GM21360 (cell line): ENCODE measurements around the gene RETREG1.
"Not testable (repeated sequence)": the region's sequence is repeated elsewhere in the genome, so short reads cannot be mapped to it uniquely, and the experiment has no call there.

Experiments used
- ATAC-seq: cut with Tn5 transposase; IDR thresholded peaks from one replicate; pipeline ENCODE4 v1.9.1; 2021; ENCODE audit warnings: mild to moderate bottlenecking, moderate library complexity; ENCODE audit not compliant: unreplicated experiment

RETREG1 gene

DNA sequence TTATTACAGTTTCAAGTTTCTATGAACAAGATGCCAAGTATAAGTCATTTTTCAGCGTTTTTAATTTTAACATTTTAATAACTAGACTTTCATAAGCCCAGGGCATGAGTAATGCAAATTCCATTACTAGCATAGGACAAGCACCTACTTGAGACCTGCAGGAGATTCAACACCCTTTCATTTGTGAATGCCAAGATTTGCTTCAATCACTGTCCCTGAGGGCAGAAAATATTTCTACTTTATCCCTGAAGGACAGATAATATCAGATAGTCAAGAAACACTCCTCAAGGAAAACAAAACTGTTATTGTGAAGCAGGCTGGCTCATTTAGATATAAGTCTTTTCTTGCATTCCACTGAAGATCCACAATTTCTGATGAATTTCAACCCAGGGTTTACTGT lies 123.5 kb downstream of the RETREG1 start:
- ATAC-seq, result no peak

DNA sequence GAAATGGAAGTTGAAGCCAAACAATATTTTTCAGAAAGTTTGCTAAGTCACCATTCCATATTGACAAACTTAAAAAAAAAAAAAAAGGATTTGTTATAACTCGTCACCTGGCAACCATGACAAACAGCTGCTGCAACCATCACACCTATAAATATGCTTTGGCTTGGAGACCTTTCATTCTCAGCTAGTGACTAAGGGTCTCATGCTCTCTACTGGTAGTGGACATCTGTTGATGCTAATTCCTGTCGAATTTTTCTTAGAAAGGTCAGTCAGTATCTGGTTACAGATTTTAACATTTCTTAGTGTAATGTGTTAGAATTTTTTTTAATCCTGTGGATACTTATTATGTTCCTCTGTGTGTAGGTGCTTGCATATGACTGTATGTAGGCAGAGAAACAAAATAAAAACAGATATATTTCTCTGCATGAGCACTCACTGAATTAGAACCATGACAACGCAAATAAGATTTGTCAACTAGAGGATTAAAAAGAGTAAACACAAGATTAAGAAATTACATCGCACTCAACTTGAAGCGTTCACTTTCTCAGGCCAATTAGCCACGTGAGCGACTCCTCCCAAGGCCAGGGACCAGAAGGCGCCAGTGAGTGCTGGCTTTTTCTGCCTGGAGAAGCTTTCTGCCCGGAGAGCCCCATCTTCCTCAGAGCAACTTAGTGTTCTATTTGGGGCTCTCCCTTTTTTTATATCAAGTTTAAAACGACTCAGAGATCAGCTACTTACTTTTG lies 124.2 kb downstream of the RETREG1 start:
- ATAC-seq, result no peak

DNA sequence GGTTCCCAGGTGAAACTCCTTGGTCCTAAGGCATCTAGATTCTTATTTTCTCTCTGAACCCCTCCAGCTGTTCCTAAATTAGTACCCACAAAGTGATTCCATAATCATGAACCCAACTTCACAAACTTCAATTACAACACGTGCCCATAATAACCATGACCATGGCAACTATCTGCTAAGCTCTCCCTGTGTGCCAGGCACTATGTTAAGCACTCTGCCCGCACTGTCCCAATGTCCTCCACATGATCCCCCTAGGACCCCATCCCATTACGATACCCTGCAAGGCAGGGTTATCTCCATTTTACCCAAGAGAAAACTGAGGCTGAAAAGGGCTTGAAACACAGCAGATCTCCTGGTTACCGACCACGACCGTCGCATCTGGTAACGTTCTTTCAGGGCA lies 125.9 kb downstream of the RETREG1 start:
- ATAC-seq, result no peak

DNA sequence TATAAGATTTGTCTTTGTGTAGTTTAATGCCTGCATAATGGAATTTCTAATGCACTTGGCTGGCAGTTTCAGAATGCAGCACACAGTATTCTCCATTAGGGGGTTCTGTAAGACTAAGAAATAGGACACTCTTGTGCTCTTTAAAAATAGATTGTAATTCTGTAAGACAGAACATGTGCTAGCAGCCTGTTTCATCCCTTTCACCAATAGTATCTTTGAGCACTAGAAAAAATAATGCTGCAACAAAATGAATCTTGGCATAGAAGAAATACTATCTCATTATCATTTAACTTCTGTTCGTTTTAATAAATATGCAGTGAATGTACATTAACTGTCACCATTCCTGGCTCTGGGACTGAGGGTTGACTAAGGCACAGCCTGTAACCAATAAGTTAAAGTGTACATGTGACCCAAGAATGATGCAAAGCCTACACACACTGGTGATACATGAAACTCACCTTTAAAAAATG lies 127.4 kb downstream of the RETREG1 start:
- ATAC-seq, result peak; percentile 88

DNA sequence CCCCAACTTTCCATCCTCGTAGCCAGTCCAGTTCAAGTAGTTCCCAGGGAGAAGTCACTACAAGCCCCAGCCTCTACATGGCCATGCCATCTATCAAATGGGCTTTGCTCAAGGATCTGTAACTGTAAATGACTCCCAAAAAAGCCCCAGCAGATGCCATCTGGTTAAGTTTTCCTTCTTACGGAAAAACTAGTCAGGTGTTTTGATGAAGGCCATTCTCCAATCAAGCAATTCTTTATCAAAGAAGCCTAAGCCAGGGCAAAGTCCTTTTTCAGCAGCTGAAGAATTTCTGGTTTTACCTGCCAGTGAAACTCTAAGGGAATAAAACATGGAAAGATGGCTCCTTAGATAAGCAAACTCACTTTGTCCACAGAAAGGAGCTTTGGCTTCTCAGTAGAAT lies 129.3 kb downstream of the RETREG1 start:
- ATAC-seq, result no peak

DNA sequence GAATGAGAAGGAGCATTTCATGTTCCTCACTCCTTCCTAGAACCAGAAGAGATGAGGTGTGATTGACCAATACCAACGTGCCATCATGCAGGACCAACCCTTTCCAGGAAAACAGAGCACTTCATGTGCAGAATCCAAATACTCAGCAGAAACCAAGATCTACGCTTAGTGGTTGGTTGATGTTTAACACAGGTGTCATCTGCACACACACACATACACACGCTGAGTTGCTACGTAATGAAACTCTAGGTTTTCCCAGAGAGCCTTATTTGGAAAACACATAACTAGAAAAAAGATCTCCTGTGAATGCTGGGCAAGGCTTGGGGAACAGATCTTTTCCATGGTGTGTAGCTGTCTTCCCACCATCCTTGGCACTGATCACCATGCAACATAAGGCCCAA lies 130.1 kb downstream of the RETREG1 start:
- no peak for ATAC-seq

DNA sequence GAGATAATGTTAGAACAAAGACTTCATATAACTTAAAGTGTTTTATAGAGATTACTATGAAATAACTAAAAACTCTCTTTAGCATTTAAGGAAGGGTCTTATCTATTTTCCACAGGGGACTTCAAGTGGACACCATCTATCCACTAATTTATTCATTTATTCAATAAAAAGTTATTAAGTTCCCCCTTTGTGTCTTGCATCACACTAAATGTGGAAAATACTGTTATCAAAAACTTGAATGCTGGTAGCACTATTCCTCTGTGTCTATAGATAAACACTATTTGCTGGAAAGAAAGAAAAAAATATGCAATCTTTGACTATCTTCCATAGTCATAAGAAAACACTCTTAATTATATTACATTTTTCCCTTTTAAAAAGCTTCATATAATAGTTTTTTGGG lies 131.1 kb downstream of the RETREG1 start:
- no peak for ATAC-seq

DNA sequence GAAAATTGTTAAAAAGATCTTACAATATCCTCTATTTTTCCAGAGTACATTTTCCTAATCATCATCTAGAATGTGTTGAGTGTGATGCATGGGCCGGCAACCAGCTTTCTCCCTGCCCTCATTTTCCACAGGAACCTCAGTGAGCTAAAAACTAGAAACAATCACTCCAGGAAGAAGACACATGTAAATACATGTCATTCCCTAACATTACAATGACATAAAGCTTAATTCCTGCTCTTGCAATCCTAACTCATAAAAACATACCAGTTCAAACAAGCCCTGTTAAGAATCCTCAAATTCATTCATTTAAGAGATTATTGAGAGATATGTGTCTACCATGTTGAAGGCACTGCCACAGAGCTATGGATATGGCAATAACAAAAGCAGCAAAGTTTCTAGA lies 132.7 kb downstream of the RETREG1 start:
- no peak for ATAC-seq

DNA sequence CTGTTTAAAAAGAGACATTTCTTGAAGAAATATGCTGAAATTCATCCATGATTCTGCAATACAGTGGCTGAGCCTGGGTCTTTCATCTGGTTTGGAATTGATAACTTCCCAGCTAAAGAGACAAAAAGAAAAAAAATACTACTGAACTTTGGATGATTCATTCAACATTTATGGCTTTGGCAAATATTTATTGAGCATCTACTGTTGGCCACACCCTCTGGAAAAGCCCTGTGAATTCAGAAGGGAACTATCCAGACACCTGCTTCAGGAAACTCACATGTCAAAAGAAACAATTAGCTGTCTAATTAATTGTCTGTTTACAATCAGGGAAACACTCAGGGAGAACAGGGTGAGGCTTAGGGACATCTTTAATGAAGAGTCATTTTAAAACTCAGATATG lies 133.4 kb downstream of the RETREG1 start:
- no peak for ATAC-seq

DNA sequence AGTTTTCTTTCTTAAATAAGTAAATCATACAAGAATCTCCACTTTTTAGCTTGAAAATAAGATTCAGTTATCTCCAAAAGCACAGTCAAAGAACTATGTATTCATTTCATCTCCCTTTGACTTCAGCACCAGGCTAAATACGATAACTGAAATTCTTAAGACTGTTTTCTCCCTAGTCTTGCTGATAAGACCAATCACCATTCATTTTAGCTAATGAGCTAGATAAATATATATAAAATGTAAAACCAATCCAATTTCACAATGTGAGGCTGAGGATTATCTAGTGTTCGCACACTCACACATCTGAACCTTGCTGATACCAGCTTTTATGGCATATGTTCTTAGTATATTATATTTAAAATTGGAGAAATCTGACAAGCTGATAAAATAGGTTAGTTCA lies 133.9 kb downstream of the RETREG1 start:
- no peak for ATAC-seq

DNA sequence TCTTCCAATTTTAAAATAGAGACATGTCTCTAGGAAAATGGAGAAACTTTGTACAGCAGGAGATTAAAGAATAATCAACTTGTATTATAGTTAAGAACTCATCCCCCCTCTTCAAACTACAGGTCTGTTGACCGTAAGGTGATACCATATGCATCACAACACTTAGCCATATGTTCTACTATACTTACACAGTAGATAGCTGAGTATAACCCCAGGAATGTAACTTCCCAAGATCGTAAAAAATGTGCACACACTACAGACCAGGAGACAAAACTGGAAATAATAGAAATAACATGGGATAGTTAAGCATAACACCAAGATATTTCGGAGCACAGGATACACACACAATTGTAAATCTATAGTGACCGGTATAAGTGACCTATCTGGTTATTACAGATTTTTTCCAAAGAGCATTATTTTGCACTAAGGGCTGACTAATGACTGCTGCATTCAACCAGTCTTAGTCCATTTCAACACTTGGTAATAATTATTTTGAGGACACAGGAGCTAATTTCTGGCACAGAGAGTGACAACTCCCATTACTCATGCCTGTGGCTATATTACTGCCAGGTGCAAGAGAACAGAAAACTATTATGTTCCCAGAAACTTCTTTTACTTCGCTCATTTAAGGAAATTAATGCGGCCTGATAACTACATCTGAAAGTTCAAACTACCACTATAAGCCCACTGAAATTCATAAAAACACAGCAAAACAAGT lies 135.8 kb downstream of the RETREG1 start:
- no peak for ATAC-seq

DNA sequence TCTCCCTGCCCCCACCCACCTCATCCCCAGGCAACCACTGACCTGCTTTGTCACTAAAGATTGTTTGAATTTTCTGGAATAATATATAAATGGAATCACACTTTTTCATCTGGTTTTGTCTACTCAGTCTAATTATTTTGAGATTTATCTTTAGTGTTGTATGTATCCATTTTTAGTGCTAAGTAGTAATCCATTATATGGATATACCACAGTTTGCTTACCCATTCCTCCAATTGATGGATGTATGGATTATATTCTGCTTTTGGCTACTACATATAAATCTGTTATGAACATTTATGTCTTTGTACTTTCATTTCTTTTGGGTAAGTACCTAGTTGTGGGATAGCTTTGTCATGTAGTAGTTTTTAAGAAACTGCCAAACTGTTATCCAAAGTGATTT lies 136.7 kb downstream of the RETREG1 start:
- no peak for ATAC-seq

DNA sequence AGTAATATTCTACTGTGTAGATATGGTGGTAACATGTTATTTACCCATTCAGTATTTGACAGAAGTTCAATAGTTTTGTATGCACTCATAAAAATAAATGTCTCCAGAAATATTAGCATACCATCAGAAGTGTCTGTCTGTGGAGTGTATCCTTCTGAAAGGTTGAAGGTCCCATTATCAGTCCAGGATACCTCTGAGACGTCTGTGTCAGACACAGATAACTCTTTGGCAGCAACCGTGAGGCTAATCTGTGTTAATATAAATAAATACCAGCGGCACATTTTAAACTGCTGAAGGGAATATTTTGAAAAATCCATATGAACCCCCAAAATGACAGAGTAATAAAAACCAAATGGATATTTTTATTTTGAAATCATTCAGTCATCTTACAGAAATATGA lies 139.3 kb downstream of the RETREG1 start:
- ATAC-seq, result no peak

DNA sequence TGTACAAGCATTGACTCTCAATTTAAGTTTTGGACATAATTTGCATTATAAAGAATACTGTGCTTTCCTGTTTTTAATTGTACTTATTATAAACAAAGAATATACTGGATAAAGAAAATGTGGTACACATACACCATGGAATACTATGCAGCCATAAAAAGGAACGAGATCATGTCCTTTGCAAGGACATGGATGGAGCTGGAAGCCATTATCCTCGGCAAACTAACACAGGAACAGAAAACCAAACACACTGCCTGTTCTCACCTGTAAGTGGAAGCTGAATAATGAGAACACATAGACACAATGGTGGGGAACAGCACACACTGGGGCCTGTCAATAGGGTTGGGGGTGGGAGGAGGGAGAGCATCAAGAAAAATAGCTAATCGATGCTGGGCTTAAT lies 140.4 kb downstream of the RETREG1 start:
- not testable (repeated sequence) for ATAC-seq

DNA sequence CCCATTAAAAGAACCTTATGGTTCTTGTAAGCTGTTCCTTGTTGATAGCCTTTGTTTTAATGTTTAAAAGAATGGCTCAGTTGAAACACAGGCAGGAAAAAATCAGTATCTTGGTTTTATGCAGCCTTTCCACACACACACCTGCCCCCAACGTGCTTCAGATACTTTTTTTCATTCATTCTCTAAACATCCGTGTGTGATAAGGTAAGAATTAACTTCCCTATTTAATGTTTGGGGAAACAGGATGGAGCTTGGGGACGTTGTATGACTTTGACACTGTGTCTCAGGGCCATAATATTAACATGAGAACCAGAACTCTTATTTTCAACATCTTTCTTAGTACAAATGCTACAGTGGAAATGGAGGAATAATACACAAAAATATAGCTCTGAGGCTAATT lies 145.4 kb downstream of the RETREG1 start:
- no peak for ATAC-seq

DNA sequence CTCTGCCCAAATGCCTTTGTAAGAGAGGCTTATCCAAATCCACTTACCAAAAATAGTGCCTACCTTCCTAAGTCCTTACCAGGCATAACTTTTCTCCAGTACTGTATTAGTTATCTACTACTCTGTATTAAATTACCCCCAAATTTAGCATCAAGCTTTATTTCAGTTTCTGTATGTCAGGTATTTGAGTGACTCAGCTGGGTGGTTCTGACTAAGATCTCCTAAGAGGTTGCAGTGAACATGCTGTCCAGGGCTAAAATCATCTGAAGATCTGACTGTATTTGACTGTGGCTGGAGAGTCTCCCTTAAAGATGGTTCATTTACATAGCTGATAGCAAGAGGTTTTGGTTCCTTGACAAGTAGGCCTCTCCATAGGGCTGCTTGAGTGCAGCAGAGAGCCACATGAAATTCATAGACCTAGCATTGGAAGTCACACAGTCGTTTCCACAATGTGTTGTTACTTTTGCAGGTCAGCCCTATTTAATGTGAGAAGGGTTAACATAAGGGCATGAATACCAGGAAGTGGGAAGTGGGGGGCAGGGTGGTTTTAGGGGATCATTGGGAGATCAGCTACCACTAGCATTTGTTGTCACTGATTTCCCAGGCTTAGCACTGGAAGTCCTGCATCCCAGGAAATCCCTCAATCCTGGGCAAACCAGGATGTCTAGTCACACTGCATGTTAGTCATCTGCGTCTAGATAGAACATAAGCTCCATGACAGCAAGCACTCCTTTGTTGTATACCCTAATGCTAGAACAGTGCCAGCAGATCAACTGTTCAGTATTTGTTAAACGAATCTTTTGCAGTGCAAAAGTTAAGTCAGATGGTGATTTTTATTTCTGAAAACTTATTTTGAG lies 149.2 kb downstream of the RETREG1 start:
- peak; percentile 85 for ATAC-seq

DNA sequence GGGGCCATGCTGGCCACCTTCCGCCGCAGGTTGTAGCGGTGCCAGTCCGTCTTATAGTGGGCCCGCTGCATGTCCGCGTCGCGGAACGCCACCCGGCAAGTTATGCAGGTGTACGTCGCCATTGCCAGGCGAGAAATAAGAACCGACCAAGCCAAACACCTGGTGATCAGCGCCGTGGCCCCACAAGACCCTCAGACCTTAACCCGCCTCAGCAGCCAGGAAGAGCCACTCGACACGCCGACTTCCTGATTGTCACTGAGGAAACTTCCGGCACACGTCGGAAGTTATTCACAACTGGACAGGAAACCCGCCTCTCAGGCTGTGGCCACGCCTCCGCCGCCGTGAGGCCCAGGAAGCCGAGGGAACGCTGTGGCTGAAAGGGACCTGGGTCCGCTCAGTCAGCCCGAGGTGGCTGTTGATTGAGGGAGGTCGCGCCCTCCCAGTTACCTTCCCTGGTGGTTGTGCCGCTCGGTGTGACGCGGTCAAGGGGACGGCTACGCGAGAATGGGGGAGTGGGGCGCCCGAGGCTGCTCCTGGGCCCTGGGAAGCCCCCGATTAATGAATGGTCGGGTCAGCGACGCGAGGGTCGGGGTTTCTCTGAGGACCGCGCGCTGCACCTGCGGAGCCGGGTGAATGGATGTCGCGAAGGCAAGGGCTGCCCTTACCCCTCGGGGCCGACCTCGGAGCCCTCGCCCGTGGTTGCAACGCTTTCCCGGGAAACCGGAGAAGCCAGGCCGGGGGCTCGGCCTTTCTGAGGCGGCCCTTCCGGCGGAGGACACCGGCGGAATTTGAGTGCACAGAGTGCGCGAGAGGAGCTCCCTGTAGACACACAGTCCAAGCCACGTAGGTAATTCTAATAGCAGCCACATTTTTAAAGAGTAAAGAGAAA lies 151.0 kb downstream of the RETREG1 start, which contains the start of gene ZNF622:
ZNF622 (minus strand) TSS at position 257 of the 889 bp plus-strand sequence; CDS start at position 122, 135 bp downstream.
- ATAC-seq, result peak; percentile 71

DNA sequence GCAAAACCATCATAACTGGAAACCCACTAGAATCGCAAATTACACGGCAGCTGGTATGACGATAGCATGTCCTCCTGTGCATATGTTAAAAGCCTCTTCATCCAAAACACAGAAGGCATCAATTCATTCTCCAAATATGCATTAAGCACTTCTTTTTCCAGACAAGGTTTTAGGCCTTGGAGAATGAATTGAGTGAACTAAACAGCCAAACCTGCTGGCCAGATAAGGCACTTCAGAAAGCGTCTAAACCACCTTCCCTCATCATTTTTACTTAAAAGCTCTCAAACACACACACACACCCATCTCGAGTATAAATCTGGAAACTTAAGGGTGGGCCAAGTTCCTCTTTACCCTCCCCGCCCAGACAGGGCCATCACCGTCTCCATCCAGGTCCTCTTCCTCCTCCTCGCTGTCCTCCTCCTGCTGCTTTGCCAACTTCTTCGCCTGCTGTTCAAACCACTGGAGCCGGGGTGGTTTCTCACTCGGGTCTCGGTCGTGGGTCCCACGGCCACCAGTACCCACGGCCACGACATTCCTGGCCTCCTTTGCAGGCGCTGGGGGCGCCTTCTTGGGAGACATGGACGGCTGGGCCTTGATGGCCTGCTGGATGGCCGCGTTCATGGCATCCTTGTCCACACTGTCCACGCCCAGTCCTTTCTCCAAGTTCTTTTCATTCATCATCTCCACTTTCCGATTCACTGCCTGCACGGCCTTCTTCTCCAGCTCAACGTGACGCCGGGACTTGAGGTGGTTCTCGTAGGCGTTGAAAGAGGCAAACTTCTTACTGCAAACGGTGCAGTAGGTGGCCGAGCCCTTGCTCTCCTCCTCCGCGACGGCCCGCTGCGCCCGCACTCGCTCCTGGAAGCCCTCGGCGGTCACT lies 151.9 kb downstream of the RETREG1 start:
- no peak for ATAC-seq

DNA sequence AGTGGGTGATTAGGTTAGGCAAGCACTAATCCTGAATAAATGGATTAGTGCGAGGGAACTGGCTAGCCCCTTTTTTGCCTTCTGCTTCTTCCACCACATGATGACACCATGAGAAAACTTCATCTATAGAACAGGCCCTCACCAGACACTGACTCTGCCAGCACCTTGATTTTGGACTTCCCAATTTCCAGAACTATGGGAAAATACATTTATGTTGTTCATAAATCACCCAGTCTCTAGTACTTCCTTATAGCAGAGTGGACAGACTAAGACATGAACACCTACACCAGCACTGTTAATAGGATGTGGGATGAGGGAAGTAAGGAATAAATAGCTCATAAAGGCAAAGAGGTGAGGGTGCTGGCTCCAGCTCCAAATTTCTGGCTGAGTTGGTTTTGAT lies 152.6 kb downstream of the RETREG1 start:
- ATAC-seq, result no peak
